ENCODE measurements around the gene MYH7B. TPM values are rescaled to one million over a fixed set of nuclear protein-coding genes. Genes with fewer than 3 reads are reported as not detected.

MYH7B gene
- total RNA-seq, 1 experiment from 2014 or later: not detected

DNA sequence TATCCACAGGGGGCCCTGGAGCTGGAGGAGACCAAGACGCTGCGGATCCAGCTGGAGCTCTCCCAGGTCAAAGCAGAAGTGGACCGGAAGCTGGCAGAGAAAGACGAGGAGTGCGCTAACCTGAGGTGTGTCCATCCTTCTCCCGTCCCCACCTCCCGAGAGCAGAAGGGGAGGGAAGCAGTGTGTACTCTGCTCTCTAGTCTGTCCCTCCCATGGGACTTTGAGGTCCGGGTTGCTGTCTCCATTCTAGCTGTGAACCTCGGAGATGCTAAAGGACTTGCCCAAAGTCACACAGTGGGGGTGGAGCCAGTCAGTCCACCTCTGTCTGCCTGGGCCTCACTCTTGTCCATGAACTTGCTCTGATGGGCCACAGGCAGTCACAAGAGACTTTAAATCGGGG lies 44.1 kb downstream of the MYH7B start:
- Histone ChIP-seq H3K4me1 (ENCODE audit: low read length) (peaks cover 4% of the 10 kb centered on the region; the same call in 1 of the 2 replicates), H3K79me2 (ENCODE audit: low read length) (no peaks in the 10 kb centered on the region), H3K9me2 (replicated peaks; ENCODE audit: insufficient read depth, low read length) (no peaks in the 10 kb centered on the region), H3K4me3 (ENCODE audit: low read length) (no peak overlapping the region), H3K4me2 (ENCODE audit: low read depth, low read length, poor library complexity, severe bottlenecking) (no peak overlapping the region), H3K9me3 (ENCODE audit: low read length) (no peaks in the 10 kb centered on the region), H3K9ac (ENCODE audit: low read length) (no peak overlapping the region), H3K36me3 (ENCODE audit: insufficient read depth, low read length) (no peaks in the 10 kb centered on the region), H4K20me1 (ENCODE audit: insufficient read depth, low read depth, low read length) (no peaks in the 10 kb centered on the region), H3K27me3 (ENCODE audit: low read length) (no peaks in the 10 kb centered on the region), H2AFZ (ENCODE audit: low read length) (no peak overlapping the region), H3K27ac (ENCODE audit: low read length) (no peak overlapping the region)
- DNase-seq: no peak

DNA sequence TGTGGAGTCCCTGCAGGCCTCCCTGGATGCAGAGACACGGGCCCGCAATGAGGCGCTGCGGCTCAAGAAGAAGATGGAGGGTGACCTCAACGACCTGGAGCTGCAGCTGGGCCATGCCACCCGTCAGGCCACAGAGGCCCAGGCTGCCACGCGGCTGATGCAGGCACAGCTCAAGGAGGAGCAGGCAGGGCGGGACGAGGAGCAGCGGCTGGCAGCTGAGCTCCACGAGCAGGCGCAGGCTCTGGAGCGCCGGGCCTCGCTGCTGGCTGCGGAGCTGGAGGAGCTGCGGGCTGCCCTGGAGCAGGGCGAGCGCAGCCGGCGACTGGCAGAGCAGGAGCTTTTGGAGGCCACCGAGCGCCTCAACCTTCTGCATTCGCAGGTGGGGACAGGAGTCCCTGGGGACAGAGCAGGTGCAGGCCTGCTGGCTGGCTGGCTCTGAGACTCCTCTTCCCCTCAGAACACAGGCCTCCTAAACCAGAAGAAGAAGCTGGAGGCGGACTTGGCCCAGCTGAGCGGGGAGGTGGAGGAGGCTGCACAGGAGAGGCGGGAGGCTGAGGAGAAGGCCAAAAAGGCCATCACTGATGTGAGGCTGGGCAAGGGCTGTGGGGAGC lies 44.7 kb downstream of the MYH7B start:
- DNase-seq: peak; percentile 53
- no peaks in the 10 kb centered on the region for H3K9me3 ChIP-seq (ENCODE audit: low read length)
- no peak overlapping the region for H3K4me2 ChIP-seq (ENCODE audit: low read depth, low read length, poor library complexity, severe bottlenecking)
- H3K27me3 ChIP-seq (ENCODE audit: low read length): no peaks in the 10 kb centered on the region
- no peak overlapping the region for H2AFZ ChIP-seq (ENCODE audit: low read length)
- H3K79me2 ChIP-seq (ENCODE audit: low read length): no peaks in the 10 kb centered on the region
- no peak overlapping the region for H3K9ac ChIP-seq (ENCODE audit: low read length)
- H4K20me1 ChIP-seq (ENCODE audit: insufficient read depth, low read depth, low read length): no peaks in the 10 kb centered on the region
- peaks cover 4% of the 10 kb centered on the region; the same call in 1 of the 2 replicates for H3K4me1 ChIP-seq (ENCODE audit: low read length)
- no peaks in the 10 kb centered on the region for H3K9me2 ChIP-seq (replicated peaks; ENCODE audit: insufficient read depth, low read length)
- no peak overlapping the region for H3K4me3 ChIP-seq (ENCODE audit: low read length)
- no peak overlapping the region for H3K27ac ChIP-seq (ENCODE audit: low read length)
- H3K36me3 ChIP-seq (ENCODE audit: insufficient read depth, low read length): no peaks in the 10 kb centered on the region

DNA sequence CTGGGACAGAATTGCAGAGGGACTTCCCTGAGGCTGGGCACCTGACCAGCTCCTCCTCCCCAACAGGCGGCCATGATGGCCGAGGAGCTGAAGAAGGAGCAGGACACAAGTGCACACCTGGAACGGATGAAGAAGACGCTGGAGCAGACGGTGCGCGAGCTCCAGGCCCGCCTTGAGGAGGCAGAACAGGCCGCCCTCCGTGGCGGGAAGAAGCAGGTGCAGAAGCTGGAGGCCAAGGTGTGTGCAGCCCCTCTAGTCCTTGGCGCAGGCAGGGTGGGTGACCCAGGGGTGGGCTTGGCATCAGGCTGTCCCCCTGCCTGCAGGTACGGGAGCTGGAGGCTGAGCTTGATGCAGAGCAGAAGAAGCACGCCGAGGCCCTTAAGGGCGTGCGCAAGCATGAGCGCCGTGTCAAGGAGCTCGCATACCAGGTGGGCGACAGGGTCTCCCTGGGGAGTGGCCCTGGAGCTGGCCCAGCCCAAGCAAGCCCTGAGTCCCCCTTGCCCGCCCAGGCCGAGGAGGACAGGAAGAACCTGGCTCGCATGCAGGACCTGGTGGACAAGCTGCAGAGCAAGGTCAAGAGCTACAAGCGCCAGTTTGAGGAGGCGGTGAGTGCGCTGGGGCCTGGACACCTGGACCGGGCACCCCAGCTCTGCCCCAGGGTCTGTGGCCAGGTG lies 45.4 kb downstream of the MYH7B start:
- DNase-seq: no peak
- Histone ChIP-seq H3K27ac (ENCODE audit: low read length) (no peak overlapping the region), H3K9me2 (replicated peaks; ENCODE audit: insufficient read depth, low read length) (no peaks in the 10 kb centered on the region), H3K79me2 (ENCODE audit: low read length) (no peaks in the 10 kb centered on the region), H3K4me3 (ENCODE audit: low read length) (no peak overlapping the region), H3K36me3 (ENCODE audit: insufficient read depth, low read length) (no peaks in the 10 kb centered on the region), H3K4me1 (ENCODE audit: low read length) (peaks cover 4% of the 10 kb centered on the region; the same call in 1 of the 2 replicates), H3K4me2 (ENCODE audit: low read depth, low read length, poor library complexity, severe bottlenecking) (no peak overlapping the region), H3K27me3 (ENCODE audit: low read length) (no peaks in the 10 kb centered on the region), H2AFZ (ENCODE audit: low read length) (no peak overlapping the region), H3K9ac (ENCODE audit: low read length) (no peak overlapping the region), H3K9me3 (ENCODE audit: low read length) (no peaks in the 10 kb centered on the region), H4K20me1 (ENCODE audit: insufficient read depth, low read depth, low read length) (no peaks in the 10 kb centered on the region)

DNA sequence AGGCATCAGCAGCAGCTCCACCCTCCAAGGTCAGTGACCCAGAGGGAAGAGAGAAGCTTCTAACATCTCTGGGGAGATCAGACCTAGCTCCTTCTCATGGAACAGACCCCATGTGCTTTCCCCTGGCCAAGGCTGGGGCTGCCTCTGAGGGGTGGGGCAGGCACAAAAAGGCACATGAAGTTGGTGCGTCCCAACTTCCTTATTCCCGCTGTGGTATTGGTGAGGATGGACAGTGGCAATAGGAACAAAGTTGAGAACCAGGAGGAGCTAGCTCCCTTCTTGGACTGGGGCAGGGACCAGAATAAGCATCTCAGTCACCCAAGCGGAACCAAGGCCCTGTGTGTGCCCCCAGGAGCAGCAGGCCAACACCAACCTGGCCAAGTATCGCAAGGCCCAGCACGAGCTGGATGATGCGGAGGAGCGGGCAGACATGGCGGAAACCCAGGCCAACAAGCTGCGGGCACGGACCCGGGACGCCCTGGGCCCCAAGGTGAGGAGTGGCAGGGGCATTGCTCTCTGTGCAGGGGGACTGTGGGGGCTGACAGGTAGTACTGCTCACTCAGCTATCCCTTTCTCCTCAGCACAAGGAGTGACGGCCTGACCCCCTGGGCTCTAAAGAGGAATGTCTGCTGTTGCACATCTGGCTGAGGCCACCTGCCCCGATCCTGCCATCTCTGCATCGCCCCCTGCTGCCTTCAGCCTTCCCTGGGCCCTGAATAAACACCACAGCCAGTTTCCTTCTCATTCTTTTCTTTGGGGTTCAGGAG lies 46.1 kb downstream of the MYH7B start:
- Histone ChIP-seq H3K27ac (ENCODE audit: low read length) (no peak overlapping the region), H3K9me2 (replicated peaks; ENCODE audit: insufficient read depth, low read length) (no peaks in the 10 kb centered on the region), H3K9me3 (ENCODE audit: low read length) (no peaks in the 10 kb centered on the region), H3K27me3 (ENCODE audit: low read length) (no peaks in the 10 kb centered on the region), H3K4me3 (ENCODE audit: low read length) (no peak overlapping the region), H4K20me1 (ENCODE audit: insufficient read depth, low read depth, low read length) (no peaks in the 10 kb centered on the region), H3K9ac (ENCODE audit: low read length) (no peak overlapping the region), H3K79me2 (ENCODE audit: low read length) (no peaks in the 10 kb centered on the region), H2AFZ (ENCODE audit: low read length) (no peak overlapping the region), H3K4me1 (ENCODE audit: low read length) (peaks cover 4% of the 10 kb centered on the region; the same call in 1 of the 2 replicates), H3K36me3 (ENCODE audit: insufficient read depth, low read length) (0 out of 2 replicates have a peak, but pooled peaks cover 4% of the 10 kb centered on the region), H3K4me2 (ENCODE audit: low read depth, low read length, poor library complexity, severe bottlenecking) (no peak overlapping the region)
- peak; percentile 59 for DNase-seq

DNA sequence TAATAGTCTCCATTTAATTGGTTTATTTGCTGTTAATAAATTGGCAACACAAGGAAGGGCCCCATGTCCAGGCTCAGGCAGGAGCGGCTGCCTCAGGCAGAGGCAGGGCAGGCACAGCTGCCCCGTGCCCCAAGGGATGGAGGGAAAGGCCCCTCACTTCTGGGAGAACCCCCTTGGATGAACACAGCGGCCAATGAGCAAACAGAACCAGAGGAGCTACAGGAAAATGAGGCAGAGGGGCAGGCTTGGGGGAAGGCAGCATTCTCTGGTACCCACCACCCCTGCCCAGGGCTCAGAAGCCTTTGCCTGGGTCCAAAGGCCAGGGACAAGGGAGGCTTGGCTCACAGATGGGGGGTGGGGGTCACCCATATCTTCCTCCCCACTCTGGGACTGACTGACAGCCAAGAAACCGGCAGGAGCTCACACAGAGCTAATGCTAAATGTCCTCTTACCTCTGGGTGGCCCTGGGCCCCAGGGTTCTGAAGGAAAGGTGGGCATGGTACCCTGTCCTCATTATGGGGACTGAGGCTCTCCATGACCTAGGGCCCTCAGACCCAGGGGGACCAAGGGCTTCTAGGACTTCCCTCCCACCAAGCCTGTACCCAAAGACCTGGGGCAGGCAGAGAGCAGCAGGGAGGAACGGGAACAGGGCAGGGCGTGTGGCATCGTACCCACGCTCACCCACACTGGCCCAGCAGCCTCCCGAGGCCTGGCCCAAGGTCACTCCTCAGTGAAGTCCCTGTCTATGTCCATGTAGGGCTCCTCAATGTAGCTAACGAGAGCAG lies 47.0 kb downstream of the MYH7B start:
- 0 out of 2 replicates have a peak, but pooled peaks cover 4% of the 10 kb centered on the region for H3K36me3 ChIP-seq (ENCODE audit: insufficient read depth, low read length)
- H3K9me3 ChIP-seq (ENCODE audit: low read length): no peaks in the 10 kb centered on the region
- no peak for DNase-seq
- H3K9ac ChIP-seq (ENCODE audit: low read length): no peak overlapping the region
- no peaks in the 10 kb centered on the region for H3K9me2 ChIP-seq (replicated peaks; ENCODE audit: insufficient read depth, low read length)
- H3K79me2 ChIP-seq (ENCODE audit: low read length): no peaks in the 10 kb centered on the region
- H3K27me3 ChIP-seq (ENCODE audit: low read length): no peaks in the 10 kb centered on the region
- H3K4me3 ChIP-seq (ENCODE audit: low read length): no peak overlapping the region
- H2AFZ ChIP-seq (ENCODE audit: low read length): no peak overlapping the region
- no peaks in the 10 kb centered on the region for H4K20me1 ChIP-seq (ENCODE audit: insufficient read depth, low read depth, low read length)
- H3K27ac ChIP-seq (ENCODE audit: low read length): no peak overlapping the region
- H3K4me2 ChIP-seq (ENCODE audit: low read depth, low read length, poor library complexity, severe bottlenecking): no peak overlapping the region
- peaks cover 4% of the 10 kb centered on the region; the same call in 1 of the 2 replicates for H3K4me1 ChIP-seq (ENCODE audit: low read length)

DNA sequence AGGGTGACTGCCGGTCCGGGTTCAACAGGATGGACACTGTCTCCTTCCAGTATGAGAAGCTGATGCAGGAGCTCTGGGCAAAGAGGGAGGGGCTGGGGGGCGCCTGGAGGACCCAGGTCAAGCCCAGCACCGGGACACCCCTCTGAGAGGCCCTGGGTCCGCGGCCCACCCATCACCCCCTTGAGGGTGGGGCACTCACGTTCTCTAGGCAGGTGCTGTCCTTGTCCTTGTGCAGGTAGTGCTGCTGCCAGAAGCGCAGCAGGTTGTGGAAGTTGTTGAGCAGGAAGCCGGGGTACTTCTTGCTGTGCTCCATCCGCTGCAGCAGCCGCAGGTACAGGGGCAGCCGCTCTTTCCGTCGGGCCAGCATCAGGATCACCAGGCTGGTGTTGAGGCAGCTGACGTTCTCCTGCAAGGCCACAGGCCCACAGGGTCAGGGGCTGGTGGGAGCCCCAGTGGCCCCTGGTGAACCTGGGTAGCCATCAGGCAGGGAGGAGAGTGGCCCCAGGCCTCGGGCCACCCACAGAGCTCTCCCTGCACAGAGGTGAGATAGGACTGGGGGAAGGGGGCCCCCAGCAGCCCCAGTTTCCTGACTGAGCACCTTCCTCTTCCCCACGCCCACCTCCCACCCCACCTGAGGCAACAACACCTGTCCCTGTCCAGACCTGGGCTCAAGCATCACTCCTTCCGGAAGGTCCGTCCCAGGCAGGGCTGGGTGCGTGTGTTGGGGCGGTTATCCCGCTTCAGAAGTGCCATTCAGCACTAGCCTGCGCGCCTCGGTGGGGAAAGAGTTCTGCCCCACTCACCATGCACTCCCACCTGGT lies 47.8 kb downstream of the MYH7B start:
- Histone ChIP-seq H3K36me3 (ENCODE audit: insufficient read depth, low read length) (0 out of 2 replicates have a peak, but pooled peaks cover 4% of the 10 kb centered on the region), H3K9ac (ENCODE audit: low read length) (no peak overlapping the region), H2AFZ (ENCODE audit: low read length) (no peak overlapping the region), H3K27ac (ENCODE audit: low read length) (no peak overlapping the region), H3K9me2 (replicated peaks; ENCODE audit: insufficient read depth, low read length) (no peaks in the 10 kb centered on the region), H4K20me1 (ENCODE audit: insufficient read depth, low read depth, low read length) (no peaks in the 10 kb centered on the region), H3K27me3 (ENCODE audit: low read length) (no peaks in the 10 kb centered on the region), H3K4me2 (ENCODE audit: low read depth, low read length, poor library complexity, severe bottlenecking) (no peak overlapping the region), H3K4me3 (ENCODE audit: low read length) (no peak overlapping the region), H3K79me2 (ENCODE audit: low read length) (no peaks in the 10 kb centered on the region), H3K9me3 (ENCODE audit: low read length) (no peaks in the 10 kb centered on the region), H3K4me1 (ENCODE audit: low read length) (peaks cover 4% of the 10 kb centered on the region; the same call in 1 of the 2 replicates)
- DNase-seq: no peak

DNA sequence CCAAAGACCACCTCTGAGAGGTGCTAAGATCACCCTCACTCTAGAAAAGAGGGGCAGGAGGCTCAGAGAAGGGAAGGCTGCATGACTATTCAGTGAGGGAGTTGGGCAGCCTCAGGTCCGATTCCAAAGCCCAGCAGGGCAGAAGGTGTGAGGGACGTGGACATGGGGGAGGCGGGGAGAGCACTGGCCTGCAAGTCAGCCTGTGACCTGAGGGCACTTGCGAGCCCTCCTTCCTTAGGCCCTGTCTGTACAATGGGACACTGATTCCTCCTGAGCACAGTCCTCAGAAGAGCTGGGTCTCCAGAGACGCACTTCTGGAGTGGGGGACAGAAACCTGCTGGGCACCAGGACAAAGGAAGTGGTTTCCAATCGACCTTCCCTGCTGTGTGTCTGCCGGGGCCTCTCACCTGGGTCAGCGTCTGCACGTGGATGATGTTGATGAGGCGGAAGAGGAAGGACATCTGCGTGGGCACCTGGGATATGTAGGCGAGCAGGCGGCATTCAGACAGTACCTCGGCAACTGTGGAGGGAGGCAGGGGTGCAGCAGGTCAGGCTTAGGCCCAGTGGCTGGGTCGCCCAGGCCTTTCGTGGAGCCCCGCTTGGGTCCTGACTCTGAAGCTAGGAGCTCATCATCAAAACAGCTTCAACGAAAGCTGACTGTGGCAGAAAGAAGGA lies 48.5 kb downstream of the MYH7B start:
- H3K27me3 ChIP-seq (ENCODE audit: low read length): no peaks in the 10 kb centered on the region
- no peak overlapping the region for H3K4me2 ChIP-seq (ENCODE audit: low read depth, low read length, poor library complexity, severe bottlenecking)
- H3K4me1 ChIP-seq (ENCODE audit: low read length): peaks cover 4% of the 10 kb centered on the region; the same call in 1 of the 2 replicates
- H3K36me3 ChIP-seq (ENCODE audit: insufficient read depth, low read length): 0 out of 2 replicates have a peak, but pooled peaks cover 4% of the 10 kb centered on the region
- DNase-seq: no peak
- H3K9me2 ChIP-seq (replicated peaks; ENCODE audit: insufficient read depth, low read length): no peaks in the 10 kb centered on the region
- H3K27ac ChIP-seq (ENCODE audit: low read length): no peak overlapping the region
- H4K20me1 ChIP-seq (ENCODE audit: insufficient read depth, low read depth, low read length): no peaks in the 10 kb centered on the region
- no peak overlapping the region for H3K4me3 ChIP-seq (ENCODE audit: low read length)
- H3K79me2 ChIP-seq (ENCODE audit: low read length): no peaks in the 10 kb centered on the region
- no peak overlapping the region for H3K9ac ChIP-seq (ENCODE audit: low read length)
- no peak overlapping the region for H2AFZ ChIP-seq (ENCODE audit: low read length)
- H3K9me3 ChIP-seq (ENCODE audit: low read length): no peaks in the 10 kb centered on the region
